MM.1S (cell line): ENCODE results near the gene DPYSL4.

ENCODE experiments used
- DNase-seq: peaks from one replicate; pipeline ENCODE4 v3.0.0-alpha.2; 2015
- H2AFZ ChIP-seq: fragments of 300-600 bp; sonication (generic); 2 replicates; pipeline ENCODE4 v1.6.0; 2016; ENCODE audit warnings: antibody characterized with exemption, low read length
- H3F3A ChIP-seq: fragments of 300-600 bp; sonication (generic); 2 replicates; pipeline ENCODE4 v1.6.1; 2016; ENCODE audit warnings: mild to moderate bottlenecking, antibody characterized with exemption, low read length, moderate library complexity, mixed read lengths; ENCODE audit not compliant: insufficient read depth
- H3K27ac ChIP-seq: fragments of 300-600 bp; sonication (generic); 2 replicates; pipeline ENCODE4 v1.5.1; 2016; ENCODE audit warnings: mild to moderate bottlenecking, low read length
- H3K27me3 ChIP-seq: fragments of 300-600 bp; sonication (generic); replicated peaks from 2 replicates; pipeline ENCODE4 v1.6.0; 2016; ENCODE audit warnings: low read length; ENCODE audit not compliant: insufficient read depth
- H3K36me3 ChIP-seq: fragments of 300-600 bp; sonication (generic); replicated peaks from 2 replicates; pipeline ENCODE4 v1.6.1; 2016; ENCODE audit warnings: mild to moderate bottlenecking, low read length, mixed read lengths; ENCODE audit not compliant: insufficient read depth
- H3K4me1 ChIP-seq: fragments of 300-600 bp; sonication (generic); 2 replicates; pipeline ENCODE4 v1.6.1; 2016; ENCODE audit warnings: low read length, mixed read lengths
- H3K4me2 ChIP-seq: fragments of 300-600 bp; sonication (generic); 2 replicates; pipeline ENCODE4 v1.6.0; 2016; ENCODE audit warnings: low read depth, low read length
- H3K4me3 ChIP-seq: fragments of 300-600 bp; sonication (generic); 2 replicates; pipeline ENCODE4 v1.5.1; 2016; ENCODE audit warnings: low read length, mixed read lengths
- H3K79me2 ChIP-seq: fragments of 300-600 bp; sonication (generic); 2 replicates; pipeline ENCODE4 v1.6.1; 2016; ENCODE audit warnings: mixed run types, low read length, mixed read lengths
- H3K9ac ChIP-seq: fragments of 300-600 bp; sonication (generic); 2 replicates; pipeline ENCODE4 v1.6.1; 2016; ENCODE audit warnings: low read length, mixed read lengths
- H3K9me2 ChIP-seq: fragments of 300-600 bp; sonication (generic); replicated peaks from 2 replicates; pipeline ENCODE4 v1.6.1; 2016; ENCODE audit warnings: mild to moderate bottlenecking, low read length, mixed read lengths; ENCODE audit not compliant: insufficient read depth
- H3K9me3 ChIP-seq: fragments of 300-600 bp; sonication (generic); replicated peaks from 2 replicates; pipeline ENCODE4 v1.6.1; 2016; ENCODE audit warnings: mild to moderate bottlenecking, low read length, mixed read lengths; ENCODE audit not compliant: insufficient read depth
- H4K20me1 ChIP-seq: fragments of 300-600 bp; sonication (generic); 2 replicates; pipeline ENCODE4 v1.6.1; 2016; ENCODE audit warnings: mild to moderate bottlenecking, low read length, moderate library complexity, mixed read lengths; ENCODE audit not compliant: insufficient read depth
- CTCF ChIP-seq: fragments of 300-600 bp; sonication (generic); IDR thresholded peaks from 2 replicates; pipeline ENCODE4 v1.5.1; 2016; ENCODE audit warnings: antibody characterized with exemption, low read length, mixed read lengths
- EZH2 ChIP-seq: fragments of 300-600 bp; sonication (generic); optimal IDR thresholded peaks from 2 replicates; pipeline ENCODE3; 2017; ENCODE audit warnings: low read depth, mild to moderate bottlenecking, antibody characterized with exemption, low read length, mixed read lengths
- EZH2phosphoT487 ChIP-seq: fragments of 300-600 bp; sonication (generic); IDR thresholded peaks from 2 replicates; pipeline ENCODE4 v1.6.1; 2018; ENCODE audit warnings: antibody characterized with exemption, low read length

Gene DPYSL4

GRCh38 chr10:132162021-132162531 is 24.7 kb upstream of the DPYSL4 start:
- Histone ChIP-seq H3K27me3 (peaks cover 18% of the 10 kb centered on the region), H3K36me3 (no peaks in the 10 kb centered on the region), H3K27ac (no peak overlapping the region), H3K9ac (no peak overlapping the region), H4K20me1 (no peaks in the 10 kb centered on the region), H3K9me3 (no peaks in the 10 kb centered on the region), H3K79me2 (no peaks in the 10 kb centered on the region), H3K4me3 (no peak overlapping the region), H2AFZ (peak overlapping the region; percentile 23), H3K4me2 (peak overlapping the region; percentile 55), H3K9me2 (no peaks in the 10 kb centered on the region), H3F3A (no peaks in the 10 kb centered on the region), H3K4me1 (peaks cover 16% of the 10 kb centered on the region; the same call in 1 of the 2 replicates)
- no peak for TF ChIP-seq CTCF
- TF ChIP-seq EZH2, result no peak
- no peak for TF ChIP-seq EZH2phosphoT487
- peak; percentile 22 for DNase-seq

- no peaks in the 10 kb centered on the region for H3K9me2 ChIP-seq
- H3K9ac ChIP-seq, result no peak overlapping the region
- no peaks in the 10 kb centered on the region for H4K20me1 ChIP-seq
- H3K27ac ChIP-seq, result no peak overlapping the region
- no peaks in the 10 kb centered on the region for H3K36me3 ChIP-seq
- H3K27me3 ChIP-seq, result peaks cover 22% of the 10 kb centered on the region
- H2AFZ ChIP-seq, result peak overlapping the region; percentile 23
- H3K4me1 ChIP-seq, result peaks cover 16% of the 10 kb centered on the region; the same call in 1 of the 2 replicates
- no peak for DNase-seq
- no peaks in the 10 kb centered on the region for H3F3A ChIP-seq
- peak overlapping the region; percentile 55; the same call in 1 of the 2 replicates for H3K4me2 ChIP-seq
- no peak overlapping the region for H3K4me3 ChIP-seq
- no peaks in the 10 kb centered on the region for H3K9me3 ChIP-seq
- no peak for TF ChIP-seq EZH2
- no peak for TF ChIP-seq CTCF
- TF ChIP-seq EZH2phosphoT487, result no peak
- H3K79me2 ChIP-seq, result no peaks in the 10 kb centered on the region
Observed at GRCh38 chr10:132162590-132163277, 24.0 kb upstream of the DPYSL4 start.

GRCh38 chr10:132163278-132163765 is 23.4 kb upstream of the DPYSL4 start:
- peaks cover 16% of the 10 kb centered on the region; the same call in 1 of the 2 replicates for H3K4me1 ChIP-seq
- TF ChIP-seq CTCF (peak; percentile 12; the same call in 1 of the 2 replicates), EZH2phosphoT487 (no peak)
- H3K36me3 ChIP-seq, result no peaks in the 10 kb centered on the region
- no peak overlapping the region for H3K9ac ChIP-seq
- H3K27me3 ChIP-seq, result peaks cover 28% of the 10 kb centered on the region
- H3K27ac ChIP-seq, result no peak overlapping the region
- no peak overlapping the region for H2AFZ ChIP-seq
- H4K20me1 ChIP-seq, result no peaks in the 10 kb centered on the region
- no peaks in the 10 kb centered on the region for H3K9me2 ChIP-seq
- no peak for DNase-seq
- H3K9me3 ChIP-seq, result no peaks in the 10 kb centered on the region
- H3K4me2 ChIP-seq, result no peak overlapping the region
- H3K4me3 ChIP-seq, result no peak overlapping the region
- no peaks in the 10 kb centered on the region for H3F3A ChIP-seq
- no peaks in the 10 kb centered on the region for H3K79me2 ChIP-seq
